HG03039 (cell line): ENCODE results near the gene ATE1.

ENCODE experiments used
- ATAC-seq: cut with Tn5 transposase; IDR thresholded peaks from one replicate; pipeline ENCODE4 v1.9.1; 2021; ENCODE audit warnings: mild to moderate bottlenecking, moderate library complexity; ENCODE audit not compliant: unreplicated experiment

The ATE1 gene

GRCh38 chr10:121747163-121747775 is 180.6 kb downstream of the ATE1 start:
- no peak for ATAC-seq

- ATAC-seq = no peak
Observed at GRCh38 chr10:121741248-121741792, 186.5 kb downstream of the ATE1 start.

- no peak for ATAC-seq
Observed at GRCh38 chr10:121740069-121740468, 187.8 kb downstream of the ATE1 start.

GRCh38 chr10:121739114-121739513 is 188.7 kb downstream of the ATE1 start:
- no peak for ATAC-seq

GRCh38 chr10:121736315-121737130 is 191.3 kb downstream of the ATE1 start:
- ATAC-seq = no peak

GRCh38 chr10:121735263-121735662 is 192.6 kb downstream of the ATE1 start:
- no peak for ATAC-seq

- ATAC-seq = no peak
Observed at GRCh38 chr10:121734589-121735045, 193.2 kb downstream of the ATE1 start.

- ATAC-seq = no peak
Observed at GRCh38 chr10:121732656-121733445, 195.0 kb downstream of the ATE1 start.

GRCh38 chr10:121732172-121732571 is 195.7 kb downstream of the ATE1 start:
- no peak for ATAC-seq

GRCh38 chr10:121724282-121724681 is 203.5 kb downstream of the ATE1 start:
- ATAC-seq = no peak

GRCh38 chr10:121722665-121723064 is 205.2 kb downstream of the ATE1 start:
- no peak for ATAC-seq

GRCh38 chr10:121721257-121721656 is 206.6 kb downstream of the ATE1 start:
- ATAC-seq = no peak

GRCh38 chr10:121715969-121716368 is 211.9 kb downstream of the ATE1 start:
- ATAC-seq = no peak

- no peak for ATAC-seq
Observed at GRCh38 chr10:121715076-121715475, 212.8 kb downstream of the ATE1 start.

GRCh38 chr10:121713486-121713885 is 214.3 kb downstream of the ATE1 start:
- ATAC-seq = no peak

- no peak for ATAC-seq
Observed at GRCh38 chr10:121710971-121711370, 216.9 kb downstream of the ATE1 start.

GRCh38 chr10:121710207-121710606 is 217.6 kb downstream of the ATE1 start:
- no peak for ATAC-seq

GRCh38 chr10:121709675-121710073 is 218.2 kb downstream of the ATE1 start:
- no peak for ATAC-seq

GRCh38 chr10:121708728-121709674 is 218.8 kb downstream of the ATE1 start:
- no peak for ATAC-seq
